Activated naive CD4-positive, alpha-beta T cell treated with anti-CD3 and anti-CD28 coated beads, Interleukin-2, amount 50 U/mL, for 24 hours (primary cell): ENCODE results near the gene SPATC1L.
A peak's percentile ranks its signal among the peaks of the same experiment; 100 is the strongest.
"Not testable (repeated sequence)": the region's sequence is repeated elsewhere in the genome, so short reads cannot be mapped to it uniquely, and the experiment has no call there.

Source experiments
- H3K27ac Mint-ChIP-seq: one replicate; pipeline ENCODE4 v1.8.0; 2021; ENCODE audit warnings: mild to moderate bottlenecking, mixed read lengths
- H3K27me3 Mint-ChIP-seq: one replicate; pipeline ENCODE4 v1.8.0; 2021; ENCODE audit warnings: mixed read lengths
- H3K36me3 Mint-ChIP-seq: one replicate; pipeline ENCODE4 v1.8.0; 2021; ENCODE audit warnings: mixed read lengths
- H3K4me1 Mint-ChIP-seq: one replicate; pipeline ENCODE4 v1.8.0; 2021; ENCODE audit warnings: mixed read lengths
- H3K4me3 Mint-ChIP-seq: one replicate; pipeline ENCODE4 v1.8.0; 2021; ENCODE audit warnings: mild to moderate bottlenecking, mixed read lengths
- H3K9me3 Mint-ChIP-seq: one replicate; pipeline ENCODE4 v1.8.0; 2021; ENCODE audit warnings: mixed read lengths

SPATC1L gene

GRCh38 chr21:46181953-46182547 is 2.2 kb downstream of the SPATC1L start:
- no peak overlapping the region for H3K27ac Mint-ChIP-seq
- no peak overlapping the region for H3K4me3 Mint-ChIP-seq
- H3K27me3 Mint-ChIP-seq: no peaks in the 10 kb centered on the region
- H3K36me3 Mint-ChIP-seq: no peaks in the 10 kb centered on the region
- no peaks in the 10 kb centered on the region for H3K9me3 Mint-ChIP-seq
- no peaks in the 10 kb centered on the region for H3K4me1 Mint-ChIP-seq

- Mint-ChIP-seq H3K4me3 (no peak overlapping the region), H3K36me3 (no peaks in the 10 kb centered on the region), H3K27me3 (no peaks in the 10 kb centered on the region), H3K27ac (no peak overlapping the region), H3K9me3 (peaks cover under 1% of the 10 kb centered on the region), H3K4me1 (no peaks in the 10 kb centered on the region)
Measured at GRCh38 chr21:46181436-46181835, 2.8 kb downstream of the SPATC1L start.

GRCh38 chr21:46180778-46181391 is 3.4 kb downstream of the SPATC1L start:
- Mint-ChIP-seq H3K27ac (no peak overlapping the region), H3K27me3 (no peaks in the 10 kb centered on the region), H3K36me3 (peaks cover 2% of the 10 kb centered on the region), H3K9me3 (peaks cover 5% of the 10 kb centered on the region), H3K4me3 (no peak overlapping the region), H3K4me1 (no peaks in the 10 kb centered on the region)

- Mint-ChIP-seq H3K9me3 (peaks cover 5% of the 10 kb centered on the region), H3K27me3 (no peaks in the 10 kb centered on the region), H3K36me3 (peaks cover 2% of the 10 kb centered on the region), H3K4me1 (no peaks in the 10 kb centered on the region), H3K27ac (no peak overlapping the region), H3K4me3 (no peak overlapping the region)
Measured at GRCh38 chr21:46180079-46180722, 4.1 kb downstream of the SPATC1L start.

- no peaks in the 10 kb centered on the region for H3K27me3 Mint-ChIP-seq
- no peak overlapping the region for H3K27ac Mint-ChIP-seq
- H3K4me1 Mint-ChIP-seq: no peaks in the 10 kb centered on the region
- H3K36me3 Mint-ChIP-seq: peaks cover 7% of the 10 kb centered on the region
- H3K4me3 Mint-ChIP-seq: no peak overlapping the region
- H3K9me3 Mint-ChIP-seq: peaks cover 9% of the 10 kb centered on the region
Measured at GRCh38 chr21:46179708-46180078, 4.6 kb downstream of the SPATC1L start.

- H3K27me3 Mint-ChIP-seq: no peaks in the 10 kb centered on the region
- peaks cover 14% of the 10 kb centered on the region for H3K9me3 Mint-ChIP-seq
- no peak overlapping the region for H3K27ac Mint-ChIP-seq
- H3K4me1 Mint-ChIP-seq: no peaks in the 10 kb centered on the region
- H3K4me3 Mint-ChIP-seq: no peak overlapping the region
- H3K36me3 Mint-ChIP-seq: peaks cover 12% of the 10 kb centered on the region
Measured at GRCh38 chr21:46178961-46179360, 5.3 kb downstream of the SPATC1L start.

- peaks cover 12% of the 10 kb centered on the region for H3K36me3 Mint-ChIP-seq
- not testable (repeated sequence) for H3K27me3 Mint-ChIP-seq, H3K4me3 Mint-ChIP-seq, H3K4me1 Mint-ChIP-seq, H3K27ac Mint-ChIP-seq
- peaks cover 14% of the 10 kb centered on the region for H3K9me3 Mint-ChIP-seq
Measured at GRCh38 chr21:46176443-46177129, 7.7 kb downstream of the SPATC1L start.

GRCh38 chr21:46173573-46173972 is 10.7 kb downstream of the SPATC1L start:
- Mint-ChIP-seq H3K27me3 (no peaks in the 10 kb centered on the region), H3K9me3 (peaks cover 14% of the 10 kb centered on the region), H3K4me1 (peaks cover 6% of the 10 kb centered on the region), H3K27ac (no peak overlapping the region), H3K36me3 (peaks cover 12% of the 10 kb centered on the region), H3K4me3 (no peak overlapping the region)

GRCh38 chr21:46172863-46173528 is 11.3 kb downstream of the SPATC1L start:
- no peaks in the 10 kb centered on the region for H3K27me3 Mint-ChIP-seq
- H3K36me3 Mint-ChIP-seq: peaks cover 12% of the 10 kb centered on the region
- peaks cover 14% of the 10 kb centered on the region for H3K9me3 Mint-ChIP-seq
- H3K27ac Mint-ChIP-seq: no peak overlapping the region
- H3K4me1 Mint-ChIP-seq: peaks cover 6% of the 10 kb centered on the region
- no peak overlapping the region for H3K4me3 Mint-ChIP-seq

- Mint-ChIP-seq H3K4me1 (peaks cover 6% of the 10 kb centered on the region), H3K27ac (peak overlapping the region; percentile 41)
Measured at GRCh38 chr21:46171996-46172862, 12.0 kb downstream of the SPATC1L start.

GRCh38 chr21:46171585-46171984 is 12.7 kb downstream of the SPATC1L start:
- Mint-ChIP-seq H3K4me1 (peaks cover 6% of the 10 kb centered on the region), H3K4me3 (no peak overlapping the region), H3K9me3 (peaks cover 14% of the 10 kb centered on the region), H3K27ac (peak overlapping the region; percentile 41), H3K27me3 (no peaks in the 10 kb centered on the region), H3K36me3 (peaks cover 13% of the 10 kb centered on the region)

More at GRCh38 chr21:46171996-46172862, 12.0 kb downstream of the SPATC1L start:
- H3K9me3 Mint-ChIP-seq: peaks cover 14% of the 10 kb centered on the region
- H3K27me3 Mint-ChIP-seq: no peaks in the 10 kb centered on the region
- no peak overlapping the region for H3K4me3 Mint-ChIP-seq
- H3K36me3 Mint-ChIP-seq: peaks cover 12% of the 10 kb centered on the region

GRCh38 chr21:46170436-46171193 is 13.6 kb downstream of the SPATC1L start:
- Mint-ChIP-seq H3K27ac (peak overlapping the region; percentile 84), H3K36me3 (peaks cover 14% of the 10 kb centered on the region)
- not testable (repeated sequence) for H3K4me1 Mint-ChIP-seq, H3K9me3 Mint-ChIP-seq, H3K4me3 Mint-ChIP-seq, H3K27me3 Mint-ChIP-seq

- Mint-ChIP-seq H3K9me3 (no peaks in the 10 kb centered on the region), H3K4me1 (peaks cover 6% of the 10 kb centered on the region), H3K4me3 (no peak overlapping the region), H3K27me3 (no peaks in the 10 kb centered on the region), H3K27ac (no peak overlapping the region), H3K36me3 (peaks cover 4% of the 10 kb centered on the region)
Measured at GRCh38 chr21:46168659-46169386, 15.4 kb downstream of the SPATC1L start.

GRCh38 chr21:46168238-46168637 is 16.0 kb downstream of the SPATC1L start:
- no peak overlapping the region for H3K27ac Mint-ChIP-seq
- peaks cover 6% of the 10 kb centered on the region for H3K4me1 Mint-ChIP-seq
- H3K36me3 Mint-ChIP-seq: peaks cover 4% of the 10 kb centered on the region
- H3K4me3 Mint-ChIP-seq: no peak overlapping the region
- H3K9me3 Mint-ChIP-seq: no peaks in the 10 kb centered on the region
- H3K27me3 Mint-ChIP-seq: no peaks in the 10 kb centered on the region
